ENCODE results near the gene SUGCT.

Gene SUGCT

DNA sequence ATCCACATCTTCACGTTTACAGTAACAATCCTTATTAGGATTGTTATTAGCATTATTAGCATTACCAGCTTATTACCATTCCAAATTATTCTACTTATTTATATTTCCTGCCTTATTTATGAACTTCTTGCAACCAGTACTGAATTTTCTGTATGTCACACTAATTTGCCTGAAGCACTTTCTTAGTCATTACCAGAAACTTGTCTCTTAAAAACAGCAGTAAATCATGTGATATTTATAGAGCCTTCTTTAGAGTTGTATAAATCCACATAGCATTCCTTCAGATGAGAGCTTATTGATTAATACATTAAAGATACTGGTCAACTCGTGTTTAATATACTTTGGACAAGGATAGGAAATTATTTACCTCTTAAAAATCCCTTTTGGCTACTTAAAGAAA, 618.6 kb downstream of the SUGCT start:
- DNase-seq, result no peak

DNA sequence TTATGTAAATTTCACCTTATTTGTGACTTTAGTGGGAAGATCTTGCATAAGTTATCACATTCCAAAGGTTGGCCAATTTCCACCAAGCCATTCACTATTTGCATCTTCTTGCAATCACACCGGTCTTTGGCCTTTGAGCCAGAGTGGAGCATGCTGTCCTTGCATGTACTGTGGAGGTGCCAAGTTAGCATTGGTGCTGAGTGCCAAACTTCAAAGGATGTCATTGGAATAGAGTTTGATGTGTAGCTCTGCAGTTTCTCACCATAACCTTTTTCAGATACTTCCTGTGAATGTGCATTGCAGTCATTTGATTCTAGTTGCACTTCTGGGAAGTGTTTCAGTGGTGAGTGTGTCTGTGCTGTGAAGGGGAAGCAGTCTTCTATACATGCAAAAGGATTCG, 620.6 kb downstream of the SUGCT start:
- no peak for DNase-seq

DNA sequence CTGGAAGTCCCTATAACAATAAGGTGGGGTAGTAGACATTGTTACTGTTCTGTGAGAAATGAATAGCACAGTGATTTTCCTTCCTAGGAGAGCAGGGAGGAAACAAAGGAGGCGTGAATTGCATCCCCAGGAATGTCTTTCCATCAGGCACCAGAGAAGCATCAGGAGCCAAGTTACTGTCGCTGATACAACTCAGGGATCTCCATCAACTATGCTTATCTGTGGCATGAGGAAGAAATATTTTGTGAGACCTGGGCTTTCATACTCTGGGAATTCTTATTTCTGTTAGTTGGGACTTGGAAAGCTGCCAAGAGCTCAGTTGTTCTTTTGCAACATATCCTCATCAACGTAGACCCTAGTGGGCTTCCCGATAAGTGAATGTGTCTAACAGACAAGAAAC, 622.3 kb downstream of the SUGCT start:
- no peak for DNase-seq

DNA sequence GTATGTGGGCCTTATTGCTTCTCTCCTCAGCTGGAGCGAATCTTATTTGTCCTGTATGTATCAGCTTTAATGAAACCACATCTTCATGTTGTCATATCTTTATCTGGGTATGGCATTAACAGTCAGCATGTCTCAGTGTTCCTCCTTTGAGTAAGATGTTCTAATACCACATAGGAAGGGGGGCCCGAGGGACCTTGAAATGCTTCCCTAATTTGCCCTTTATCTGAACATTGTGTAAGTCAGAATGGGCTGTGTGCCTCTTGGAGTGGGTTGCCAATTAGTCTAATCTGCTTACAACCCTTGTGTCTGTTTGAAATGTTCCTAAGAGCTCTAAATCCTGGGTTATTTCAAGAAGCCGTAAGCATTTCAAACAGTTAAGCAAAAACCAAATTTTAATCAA, 623.8 kb downstream of the SUGCT start:
- no peak for DNase-seq

GRCh38 chr7:40760293-40760964, 625.6 kb downstream of the SUGCT start:
- no peak for DNase-seq

- DNase-seq, result no peak
Measured at GRCh38 chr7:40760987-40761386, 626.2 kb downstream of the SUGCT start.

- no peak for DNase-seq
Measured at GRCh38 chr7:40761762-40762560, 627.2 kb downstream of the SUGCT start.

DNA sequence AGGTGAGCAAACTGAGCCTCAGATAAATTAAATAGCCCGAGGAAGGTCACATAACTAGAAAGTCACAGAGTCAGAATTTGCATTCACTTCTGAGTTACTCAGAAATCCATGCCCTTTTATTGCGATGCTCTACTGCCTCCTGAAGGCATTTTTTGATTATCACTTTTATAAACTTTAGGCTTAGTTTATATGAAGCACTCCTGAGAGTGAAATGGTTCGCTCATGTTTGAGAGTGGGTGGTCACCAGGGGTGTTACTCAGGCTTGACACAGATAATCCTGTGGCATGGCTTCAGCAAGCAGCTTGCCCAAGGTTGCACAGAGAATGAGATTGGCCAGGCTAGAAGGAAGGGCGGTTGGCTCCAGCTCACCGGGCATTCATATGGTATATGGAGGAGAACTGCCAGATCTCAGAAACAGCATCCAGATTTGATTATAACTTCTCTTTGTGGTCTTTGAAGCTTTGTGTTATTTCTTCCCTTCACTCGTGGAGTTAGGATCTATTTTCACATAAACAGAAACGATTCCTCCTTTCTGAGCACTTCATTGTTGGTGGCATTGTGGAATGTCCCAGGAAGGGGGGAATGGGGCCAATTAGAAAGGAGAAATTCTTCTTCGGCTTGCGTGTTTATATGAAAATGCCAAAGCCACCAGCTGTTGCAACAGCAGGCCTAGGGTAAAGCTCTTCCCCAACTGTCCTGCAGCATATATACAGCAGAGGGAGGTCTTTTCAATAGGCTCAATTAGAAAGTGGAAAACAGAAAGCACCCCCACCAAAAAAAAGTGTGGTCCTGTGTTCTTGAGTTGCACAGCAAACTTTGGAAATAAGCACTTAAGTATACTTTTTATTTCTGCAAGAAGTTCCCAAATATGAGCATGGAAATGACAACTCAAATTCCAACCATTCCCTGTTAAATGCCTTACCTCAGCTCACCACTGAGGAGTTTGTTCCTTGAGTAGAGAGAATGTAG, 628.8 kb downstream of the SUGCT start:
- peak; percentile 46 for DNase-seq

DNA sequence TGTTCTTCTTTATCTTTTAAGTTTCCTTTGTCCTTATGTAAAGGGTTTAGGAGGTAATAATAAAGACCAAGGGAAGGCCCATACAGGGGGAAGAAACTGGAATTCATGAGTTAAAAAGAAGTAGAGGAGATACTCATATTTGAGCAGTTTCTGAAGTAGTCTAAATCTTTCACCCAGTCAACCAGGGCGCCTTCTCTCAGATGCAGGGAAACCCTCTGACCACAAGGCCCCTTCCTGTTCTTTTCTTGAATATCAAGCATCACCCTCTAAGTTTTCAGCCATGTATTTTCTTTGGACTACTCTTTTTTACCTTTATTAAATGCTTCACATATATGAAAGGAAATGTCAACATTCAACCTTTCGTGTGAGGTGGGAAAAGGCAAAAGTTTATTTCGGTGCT, 630.8 kb downstream of the SUGCT start:
- DNase-seq, result no peak

- DNase-seq, result no peak
Measured at GRCh38 chr7:40772096-40772495, 637.3 kb downstream of the SUGCT start.

- DNase-seq, result no peak
Measured at GRCh38 chr7:40773656-40774055, 638.9 kb downstream of the SUGCT start.

DNA sequence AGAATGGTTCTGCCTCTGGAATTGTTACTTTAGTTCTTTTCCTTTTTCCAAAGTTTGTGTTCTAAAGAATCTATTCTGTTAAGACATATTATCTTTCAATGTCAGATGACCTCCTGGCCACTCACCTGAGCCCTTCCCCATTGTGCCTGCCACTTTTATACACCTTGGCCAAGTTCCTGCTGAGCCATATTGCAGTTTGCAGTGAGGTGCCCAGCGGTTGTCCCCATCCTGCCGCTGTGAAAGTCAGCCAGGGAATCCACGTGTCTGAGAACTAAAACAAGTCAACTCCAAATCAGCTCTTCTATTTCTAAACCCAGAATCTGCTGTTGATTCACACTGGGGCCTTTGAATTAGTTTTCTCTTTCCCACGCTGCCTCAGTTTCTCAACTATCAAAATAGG, 641.1 kb downstream of the SUGCT start:
- no peak for DNase-seq

DNA sequence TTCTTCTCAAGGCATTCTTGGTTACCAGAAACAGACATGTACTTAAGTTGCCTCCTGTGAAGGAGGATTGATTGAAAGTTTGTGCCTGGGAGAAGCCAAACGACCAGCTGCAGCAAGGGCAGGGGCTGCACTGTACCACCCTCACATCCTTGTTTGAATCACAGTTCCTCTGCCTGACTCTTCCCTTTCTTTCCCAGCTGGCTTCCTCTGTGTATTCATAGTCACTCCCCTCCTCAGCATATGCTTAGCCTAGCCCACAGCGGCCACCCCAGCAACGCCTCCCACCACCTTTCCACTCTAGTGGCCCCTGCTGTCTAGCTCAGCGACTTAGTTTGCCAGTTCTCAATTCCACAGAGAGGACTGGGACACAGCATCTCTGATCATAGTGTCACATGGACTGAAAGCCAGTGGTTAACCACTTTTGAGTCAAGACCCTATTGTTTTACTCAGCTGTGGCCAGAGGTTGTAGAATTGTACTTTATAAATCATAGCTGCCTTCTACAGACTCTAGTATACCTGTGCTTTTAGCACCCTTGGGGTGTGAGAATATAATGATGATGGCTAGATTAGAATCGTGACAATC, 643.0 kb downstream of the SUGCT start:
- DNase-seq, result no peak

GRCh38 chr7:40780460-40780859, 645.7 kb downstream of the SUGCT start:
- DNase-seq, result no peak

- DNase-seq, result no peak
Measured at GRCh38 chr7:40782836-40783235, 648.0 kb downstream of the SUGCT start.

- no peak for DNase-seq
Measured at GRCh38 chr7:40784176-40784575, 649.4 kb downstream of the SUGCT start.

GRCh38 chr7:40786909-40787308, 652.1 kb downstream of the SUGCT start:
- no peak for DNase-seq

GRCh38 chr7:40793132-40793531, 658.3 kb downstream of the SUGCT start:
- no peak for DNase-seq

GRCh38 chr7:40795607-40796006, 660.8 kb downstream of the SUGCT start:
- DNase-seq, result no peak

DNA sequence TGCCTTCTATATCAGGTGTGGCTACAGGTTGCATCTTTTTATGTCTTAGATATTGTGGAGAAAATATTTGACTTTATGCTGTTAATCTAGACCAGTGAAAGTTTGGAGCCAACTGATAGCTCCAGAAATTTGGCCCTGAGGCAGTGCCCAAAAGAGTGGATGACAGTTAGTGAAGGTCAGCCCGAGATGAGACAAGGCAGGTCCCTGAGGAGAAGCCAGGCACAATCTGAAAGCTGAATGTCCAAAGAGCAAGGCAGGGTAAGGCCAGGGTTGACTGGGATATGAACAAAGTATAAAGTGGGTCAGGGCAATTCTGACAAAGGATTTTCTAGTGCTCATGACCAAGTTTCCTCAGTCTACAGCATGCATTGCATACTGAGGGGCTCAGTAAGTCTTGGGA, 661.9 kb downstream of the SUGCT start:
- DNase-seq, result no peak

- no peak for DNase-seq
Measured at GRCh38 chr7:40798613-40799012, 663.8 kb downstream of the SUGCT start.

DNA sequence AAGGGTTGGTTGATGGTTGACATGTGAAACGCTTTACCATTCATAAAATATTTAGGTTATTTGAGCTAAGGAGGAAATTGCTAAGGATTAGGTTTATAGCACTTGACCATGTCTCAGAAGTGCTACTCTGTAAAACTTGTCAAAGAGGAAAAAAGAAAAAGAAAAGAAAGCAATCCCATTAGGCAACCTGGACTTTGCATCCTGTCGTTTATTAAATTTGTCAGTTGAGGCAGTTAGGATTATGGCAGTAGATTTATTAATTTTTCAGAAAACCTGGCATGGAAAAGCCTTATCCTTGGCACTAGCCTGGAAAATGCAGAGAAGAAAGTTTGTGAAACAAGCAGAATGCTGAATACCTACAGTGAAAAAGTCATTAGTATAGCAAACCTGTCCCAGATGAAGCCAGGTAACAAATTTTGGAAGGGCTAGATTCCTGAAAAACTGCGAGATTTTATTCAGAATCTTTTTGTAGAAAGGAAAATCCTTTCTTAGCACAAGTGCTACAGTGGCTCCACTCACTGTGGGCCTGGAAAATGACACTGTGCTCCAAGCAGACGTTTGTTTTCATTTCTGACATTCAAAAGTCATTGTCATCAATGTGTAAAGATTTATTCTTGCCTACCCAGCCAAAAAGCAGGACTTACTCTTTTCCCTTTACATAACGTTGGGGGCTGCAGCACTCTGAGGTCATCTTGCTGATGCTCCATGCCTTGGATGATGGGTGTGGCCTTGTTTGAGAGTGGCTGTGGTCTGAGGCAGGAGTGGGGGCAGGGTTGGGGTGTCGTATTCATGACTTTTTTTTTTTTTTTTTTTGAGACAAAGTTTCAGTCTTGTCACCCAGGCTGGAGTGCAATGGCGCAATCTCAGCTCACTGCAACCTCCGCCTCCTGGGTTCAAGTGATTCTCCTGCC, 664.9 kb downstream of the SUGCT start:
- no peak for DNase-seq
